PC-3 (cell line): Measurements from ENCODE around the gene CNTN4.

Source experiments
- EZH2 ChIP-seq: fragments of 300-600 bp; sonication (generic); IDR thresholded peaks from one replicate; pipeline ENCODE4 v1.6.1; 2017; ENCODE audit warnings: antibody characterized with exemption, mild to moderate bottlenecking, low read length; ENCODE audit not compliant: unreplicated experiment
- TF ChIP-seq, protein P1 (sequence below): fragments of 300-600 bp; sonication (generic); conservative IDR thresholded peaks from 2 replicates; pipeline ENCODE4 v1.5.1; 2017; ENCODE audit warnings: antibody characterized with exemption, low read depth, mild to moderate bottlenecking, low read length

DNA sequence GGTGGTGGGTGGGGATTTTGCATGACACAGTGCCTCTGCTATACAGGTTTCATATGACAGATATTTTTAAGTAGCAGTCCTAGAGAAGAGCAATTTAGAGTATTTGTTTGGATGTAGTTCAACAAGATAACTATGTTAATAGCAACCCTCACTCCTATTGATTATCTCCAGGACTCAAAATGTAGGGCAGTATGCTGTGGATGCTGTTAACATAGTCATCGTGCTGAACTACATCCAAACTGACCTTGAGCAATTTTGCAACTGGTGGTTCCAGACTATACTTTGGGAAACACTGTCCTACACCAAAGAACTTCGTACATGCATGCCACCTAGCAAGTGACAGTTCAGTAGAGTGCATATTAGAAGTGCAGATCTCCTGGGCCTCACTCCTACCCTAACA is 893.9 kb downstream of the CNTN4 start:
- TF ChIP-seq EZH2, result no peak
- TF ChIP-seq, protein P1, sequence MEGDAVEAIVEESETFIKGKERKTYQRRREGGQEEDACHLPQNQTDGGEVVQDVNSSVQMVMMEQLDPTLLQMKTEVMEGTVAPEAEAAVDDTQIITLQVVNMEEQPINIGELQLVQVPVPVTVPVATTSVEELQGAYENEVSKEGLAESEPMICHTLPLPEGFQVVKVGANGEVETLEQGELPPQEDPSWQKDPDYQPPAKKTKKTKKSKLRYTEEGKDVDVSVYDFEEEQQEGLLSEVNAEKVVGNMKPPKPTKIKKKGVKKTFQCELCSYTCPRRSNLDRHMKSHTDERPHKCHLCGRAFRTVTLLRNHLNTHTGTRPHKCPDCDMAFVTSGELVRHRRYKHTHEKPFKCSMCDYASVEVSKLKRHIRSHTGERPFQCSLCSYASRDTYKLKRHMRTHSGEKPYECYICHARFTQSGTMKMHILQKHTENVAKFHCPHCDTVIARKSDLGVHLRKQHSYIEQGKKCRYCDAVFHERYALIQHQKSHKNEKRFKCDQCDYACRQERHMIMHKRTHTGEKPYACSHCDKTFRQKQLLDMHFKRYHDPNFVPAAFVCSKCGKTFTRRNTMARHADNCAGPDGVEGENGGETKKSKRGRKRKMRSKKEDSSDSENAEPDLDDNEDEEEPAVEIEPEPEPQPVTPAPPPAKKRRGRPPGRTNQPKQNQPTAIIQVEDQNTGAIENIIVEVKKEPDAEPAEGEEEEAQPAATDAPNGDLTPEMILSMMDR, result no peak
